Kidney (tissue), 14 donors: ENCODE data around the gene GTPBP6. TPM values are rescaled to one million over a fixed set of nuclear protein-coding genes. Genes with fewer than 3 reads are reported as not detected.

ENCODE experiments used
- DNase-seq, 5 donors: peaks; one replicate each; pipeline ENCODE4 v3.0.0-alpha.2; 2013 to 2020
- FAIRE-seq: peaks from 2 replicates; lab custom pipeline; 2012; peaks lifted over from hg19 to GRCh38; lab: Jason Lieb, UNC
- H3K27ac ChIP-seq, 2 donors: one replicate each; pipeline ENCODE4 v1.7.0; 2013; ENCODE audit warnings: low read depth in 2 of 2, low read length in 2 of 2, inconsistent platforms in 1 of 2
- H3K27me3 ChIP-seq: one replicate; pipeline ENCODE4 v1.7.1; 2013; ENCODE audit warnings: low read length, inconsistent platforms; ENCODE audit not compliant: control insufficient read depth, insufficient read depth
- H3K36me3 ChIP-seq, 3 donors: one replicate each; pipeline versions ENCODE4 v1.7.0 to v1.7.1; 2013; ENCODE audit warnings: low read length in 3 of 3, control low read depth in 1 of 3, inconsistent platforms in 1 of 3; ENCODE audit not compliant: insufficient read depth in 3 of 3, control insufficient read depth in 2 of 3
- H3K4me1 ChIP-seq, 3 donors: one replicate each; pipeline versions ENCODE4 v1.7.0 to v1.7.1; 2013; ENCODE audit warnings: low read length in 3 of 3, inconsistent platforms in 1 of 3, low read depth in 1 of 3; ENCODE audit not compliant: control insufficient read depth in 2 of 3, insufficient read depth in 2 of 3
- H3K4me3 ChIP-seq, 3 donors: one replicate each; pipeline versions ENCODE4 v1.7.0 to v1.8.1; 2013; ENCODE audit warnings: low read length in 3 of 3, control low read depth in 1 of 3, inconsistent platforms in 1 of 3
- H3K9ac ChIP-seq, 3 donors: one replicate each; pipeline versions ENCODE4 v1.7.0 to v1.7.1; 2013; ENCODE audit warnings: low read length in 3 of 3, control low read depth in 1 of 3, inconsistent platforms in 1 of 3
- H3K9me3 ChIP-seq, 3 donors: one replicate each; pipeline versions ENCODE4 v1.7.0 to v1.7.1; 2013; ENCODE audit warnings: low read length in 3 of 3, control low read depth in 1 of 3, inconsistent platforms in 1 of 3; ENCODE audit not compliant: control insufficient read depth in 2 of 3, insufficient read depth in 1 of 3
- CTCF ChIP-seq: IDR thresholded peaks from 3 replicates; pipeline ENCODE4 v1.5.1; 2012; ENCODE audit warnings: mild to moderate bottlenecking, moderate library complexity, borderline replicate concordance; ENCODE audit not compliant: insufficient read depth; ENCODE audit errors: extremely low read depth
- intact Hi-C: fragments of 100-400 bp; cut with DNase I; formaldehyde crosslinking; loops from one replicate; pipeline ENCODE4 v1.11.1; 2022
- polyA plus RNA-seq: library from polyadenylated mRNA; stranded (reverse); fragments of 350-450 nt; fragmentation: Illumina TruSeq; extraction: RNeasy Lipid Tissue Mini Kit (QIAGEN cat#74804); gene quantifications from one replicate; pipeline ENCODE4 v1.2.3, GENCODE V29; 2014; ENCODE audit warnings: low read depth, low replicate concordance; ENCODE audit not compliant: insufficient read depth
- total RNA-seq: library from RNA; stranded (reverse); fragmentation: NEBNext Ultra II Directional; extraction: Animal tissue kit (Norgen Biotek cat#: 25700); gene quantifications from one replicate; pipeline ENCODE4 v1.2.1, GENCODE V29; 2021
- donor health status: control.
- donor health status: control.
- donor health status: control.
- donor health status: control.
- donor health status: control.
- donor health status: DM: yes; HTN: yes; CAD: no.
- donor health status: Normal renal cell carcinoma (clear cell type).

Gene GTPBP6
- total and polyA plus RNA-seq, 2 donors from 2014 or later = 50.1 to 61.9 TPM

DNA sequence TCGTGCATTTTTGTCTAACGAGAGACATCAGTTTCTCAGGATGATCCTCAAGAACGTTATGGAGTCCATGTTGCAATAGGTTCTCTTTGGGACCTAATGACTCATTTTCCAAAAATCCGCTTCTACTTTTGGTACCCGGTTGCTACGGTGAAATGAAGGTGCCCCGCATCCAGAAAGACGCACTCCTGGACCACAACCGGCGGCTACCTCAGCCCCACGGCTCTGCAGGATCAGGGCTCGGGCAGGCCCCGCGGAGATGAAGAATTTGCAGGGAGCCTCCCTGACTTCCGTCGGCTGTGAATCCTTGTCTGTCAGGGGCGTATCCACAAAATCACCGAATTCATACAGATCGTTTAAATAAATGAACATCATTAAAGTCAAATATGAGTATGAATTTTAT lies 15.6 kb downstream of the GTPBP6 start:
- TF ChIP-seq CTCF = no peak
- DNase-seq (peak in 1 of 5 donors; percentile 42), FAIRE-seq (no peak)
- Histone ChIP-seq H3K4me3 (no peak overlapping the region), H3K9ac (no peak overlapping the region), H3K27ac (no peak overlapping the region), H3K36me3 (peaks cover 8 to 10% (median 9%) of the 10 kb centered on the region in 3 donors), H3K27me3 (no peaks in the 10 kb centered on the region), H3K9me3 (no peaks in the 10 kb centered on the region), H3K4me1 (no peaks in the 10 kb centered on the region)
- intact Hi-C loops = no loop called here

DNA sequence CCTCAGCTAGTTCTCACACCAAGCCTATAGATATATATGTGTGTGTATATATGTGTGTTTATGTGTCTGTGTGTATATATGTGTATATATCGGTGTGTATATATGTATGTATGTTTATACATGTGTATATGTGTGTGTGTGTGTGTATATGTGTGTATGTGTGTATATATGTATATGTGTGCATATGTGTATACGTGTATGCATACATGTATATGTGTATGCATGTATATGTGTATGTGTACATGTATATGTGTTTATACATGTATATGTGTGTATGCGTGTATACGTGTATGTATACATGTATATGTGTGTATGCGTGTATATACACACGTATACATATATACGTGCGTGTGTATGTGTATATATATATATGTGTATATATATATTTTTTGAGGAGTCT lies 18.3 kb downstream of the GTPBP6 start:
- H3K36me3 ChIP-seq = peaks cover 0 to 2% (median 0%) of the 10 kb centered on the region in 3 donors
- no peaks in the 10 kb centered on the region for H3K9me3 ChIP-seq
- FAIRE-seq (no peak), DNase-seq (no peak)
- TF ChIP-seq CTCF = no peak
- no peaks in the 10 kb centered on the region for H3K4me1 ChIP-seq
- intact Hi-C loops = no loop called here
- H3K27ac ChIP-seq = no peak overlapping the region
- no peak overlapping the region for H3K9ac ChIP-seq
- no peak overlapping the region for H3K4me3 ChIP-seq
- H3K27me3 ChIP-seq = no peaks in the 10 kb centered on the region

DNA sequence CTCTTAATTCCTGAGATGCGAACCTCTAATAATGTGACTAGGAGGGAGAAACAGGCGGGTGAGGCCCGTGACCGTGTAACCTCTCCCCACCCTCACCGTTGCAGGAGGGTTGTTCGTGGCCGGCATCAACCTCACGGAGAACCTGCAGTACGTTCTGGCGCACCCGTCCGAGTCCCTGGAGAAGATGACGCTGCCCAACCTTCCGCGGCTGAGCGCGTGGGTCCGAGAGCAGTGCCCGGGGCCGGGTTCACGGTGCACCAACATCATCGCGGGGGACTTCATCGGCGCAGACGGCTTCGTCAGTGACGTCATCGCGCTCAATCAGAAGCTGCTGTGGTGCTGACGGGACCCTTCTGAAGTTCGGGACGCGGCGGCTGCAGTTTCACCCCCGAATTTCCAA lies 19.6 kb downstream of the GTPBP6 start:
- DNase-seq (peak in 1 of 5 donors; percentile 60), FAIRE-seq (no peak)
- H3K36me3 ChIP-seq = peaks cover 0 to 2% (median 0%) of the 10 kb centered on the region in 3 donors
- TF ChIP-seq CTCF = no peak
- no peak overlapping the region for H3K27ac ChIP-seq
- H3K9me3 ChIP-seq = no peaks in the 10 kb centered on the region
- no peaks in the 10 kb centered on the region for H3K4me1 ChIP-seq
- no peak overlapping the region for H3K9ac ChIP-seq
- no peak overlapping the region for H3K4me3 ChIP-seq
- H3K27me3 ChIP-seq = no peaks in the 10 kb centered on the region
- intact Hi-C loops = no loop called here

DNA sequence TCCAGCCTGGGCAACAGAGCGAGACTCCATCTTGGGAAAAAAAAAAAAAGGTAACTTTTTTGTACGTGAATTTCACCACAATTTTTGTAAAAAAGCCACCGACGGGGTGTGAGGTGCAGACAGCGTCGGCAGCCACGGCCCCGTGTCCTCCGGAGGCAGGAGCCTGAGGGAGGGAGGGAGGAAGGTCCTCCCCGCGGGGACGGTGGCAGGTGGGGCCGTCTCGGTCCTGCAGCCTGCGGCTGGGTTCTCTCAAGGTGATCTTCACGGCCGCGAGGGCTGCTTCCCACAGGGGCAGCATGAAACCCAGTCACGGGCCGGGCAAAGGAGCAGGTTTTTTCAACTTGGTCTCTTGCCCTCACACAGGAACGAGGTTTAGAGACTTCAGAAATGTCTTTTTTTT lies 23.5 kb downstream of the GTPBP6 start:
- no peaks in the 10 kb centered on the region for H3K4me1 ChIP-seq
- H3K27me3 ChIP-seq = no peaks in the 10 kb centered on the region
- DNase-seq (peak in 1 of 5 donors; percentile 64), FAIRE-seq (no peak)
- H3K27ac ChIP-seq = no peak overlapping the region
- H3K9ac ChIP-seq = no peak overlapping the region
- peaks cover 0 to 5% (median 4%) of the 10 kb centered on the region in 3 donors for H3K36me3 ChIP-seq
- intact Hi-C loops = no loop called here
- no peak overlapping the region for H3K4me3 ChIP-seq
- H3K9me3 ChIP-seq = no peaks in the 10 kb centered on the region
- TF ChIP-seq CTCF = no peak
